Tibial nerve (tissue), 4 donors: ENCODE data around the gene KDM4C.

Source experiments
- EP300 ChIP-seq, 2 donors: sonication (generic); formaldehyde crosslinking; IDR thresholded peaks; one replicate each; pipeline ENCODE4 v1.6.1; 2017; ENCODE audit warnings: antibody characterized with exemption in 2 of 2, mild to moderate bottlenecking in 1 of 2
- POLR2A ChIP-seq, 2 donors: fragments of 450-650 bp; IDR thresholded peaks; one replicate each; pipeline ENCODE4 v1.6.1; 2017; ENCODE audit warnings: antibody characterized with exemption in 2 of 2, mild to moderate bottlenecking in 2 of 2, moderate library complexity in 2 of 2
- TF ChIP-seq, protein P1 (sequence below), 5 experiments: fragments of 200-600 bp in 3 of 5; fragments of 450-650 bp in 2 of 5; sonication (generic) in 3 of 5; IDR thresholded peaks; one replicate each; pipeline ENCODE4 v1.5.1; 2016 to 2019; ENCODE audit warnings: antibody characterized with exemption in 5 of 5, mild to moderate bottlenecking in 3 of 5, moderate library complexity in 2 of 5

DNA sequence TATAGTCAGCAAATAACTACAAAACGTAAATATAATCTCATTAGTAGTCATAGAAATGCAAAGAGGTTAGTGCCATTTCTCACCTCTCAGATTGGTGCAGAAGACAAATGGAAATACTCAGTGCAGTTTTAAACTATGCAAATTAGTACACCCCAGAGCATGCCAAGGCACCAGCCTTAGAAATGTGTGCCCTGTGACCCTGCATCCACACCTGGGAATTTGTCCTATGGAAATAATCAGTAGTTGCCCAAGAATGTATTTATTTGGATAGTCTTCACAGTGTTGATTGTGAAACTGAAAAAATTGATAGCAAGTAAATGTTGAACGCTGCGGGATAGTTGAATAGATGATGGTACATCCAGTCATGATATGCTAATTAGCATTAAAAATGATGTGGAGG lies 152.7 kb downstream of the KDM4C start:
- TF ChIP-seq, protein P1, sequence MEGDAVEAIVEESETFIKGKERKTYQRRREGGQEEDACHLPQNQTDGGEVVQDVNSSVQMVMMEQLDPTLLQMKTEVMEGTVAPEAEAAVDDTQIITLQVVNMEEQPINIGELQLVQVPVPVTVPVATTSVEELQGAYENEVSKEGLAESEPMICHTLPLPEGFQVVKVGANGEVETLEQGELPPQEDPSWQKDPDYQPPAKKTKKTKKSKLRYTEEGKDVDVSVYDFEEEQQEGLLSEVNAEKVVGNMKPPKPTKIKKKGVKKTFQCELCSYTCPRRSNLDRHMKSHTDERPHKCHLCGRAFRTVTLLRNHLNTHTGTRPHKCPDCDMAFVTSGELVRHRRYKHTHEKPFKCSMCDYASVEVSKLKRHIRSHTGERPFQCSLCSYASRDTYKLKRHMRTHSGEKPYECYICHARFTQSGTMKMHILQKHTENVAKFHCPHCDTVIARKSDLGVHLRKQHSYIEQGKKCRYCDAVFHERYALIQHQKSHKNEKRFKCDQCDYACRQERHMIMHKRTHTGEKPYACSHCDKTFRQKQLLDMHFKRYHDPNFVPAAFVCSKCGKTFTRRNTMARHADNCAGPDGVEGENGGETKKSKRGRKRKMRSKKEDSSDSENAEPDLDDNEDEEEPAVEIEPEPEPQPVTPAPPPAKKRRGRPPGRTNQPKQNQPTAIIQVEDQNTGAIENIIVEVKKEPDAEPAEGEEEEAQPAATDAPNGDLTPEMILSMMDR (IDR thresholded peaks at IDR 0.05) = no peak
- TF ChIP-seq POLR2A (IDR thresholded peaks at IDR 0.05) (no peak), EP300 (IDR thresholded peaks at IDR 0.05) (no peak)
